Measurements from ENCODE around the gene FOXE1. TPM values are rescaled to one million over a fixed set of nuclear protein-coding genes. Genes with fewer than 3 reads are reported as not detected.

FOXE1 gene
- total RNA-seq: not detected
- polyA plus RNA-seq: under 1 TPM in 1 of 2 donors, not detected in 1; 0.05 TPM
- total RNA-seq: not detected

DNA sequence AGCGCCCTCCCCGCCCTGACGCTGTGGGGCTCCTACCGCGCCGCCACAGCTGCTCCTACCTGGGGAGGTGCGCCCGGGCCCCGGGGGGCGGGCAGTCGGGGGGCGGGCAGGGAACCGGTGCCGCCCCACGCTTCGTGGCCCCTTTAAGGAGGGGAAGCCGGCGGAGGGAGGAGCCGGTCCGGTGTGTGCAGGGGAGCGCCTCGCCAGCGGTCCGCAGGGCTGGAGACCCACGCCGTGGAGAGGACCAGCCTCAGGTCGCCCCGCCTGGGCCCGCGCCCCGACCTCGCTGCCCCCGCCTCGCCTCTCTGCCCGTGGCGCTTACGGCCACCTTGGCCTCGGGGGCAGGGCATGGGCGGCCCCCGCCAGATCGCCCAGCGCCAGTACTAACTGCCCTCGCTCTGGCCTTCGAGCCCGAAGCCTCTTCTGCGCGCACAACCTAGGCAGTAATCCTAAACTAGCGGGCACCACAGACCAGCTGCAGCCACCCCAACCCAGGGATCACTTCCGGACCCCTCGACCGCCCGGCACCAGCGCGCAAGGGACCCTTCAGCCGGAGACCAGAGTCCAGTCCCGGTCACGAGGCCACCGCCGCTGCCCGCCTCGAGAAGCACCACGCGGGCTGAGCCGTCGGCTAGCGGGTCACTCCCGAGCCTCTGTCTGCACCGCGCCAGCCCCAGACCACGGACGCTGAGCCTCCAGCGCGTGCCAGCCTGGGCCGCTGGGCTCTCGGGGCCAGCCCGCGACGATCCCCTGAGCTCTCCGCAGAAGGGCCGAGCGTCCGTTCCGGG, at the start of gene FOXE1:
Gene FOXE1, plus strand, starts transcription at position 171 of the 788 bp plus-strand sequence. CDS start 689 bp downstream, outside the sequence.
- H3K4me1 ChIP-seq (ENCODE audit: control insufficient read depth in 2 of 2, insufficient read depth in 2 of 2, low read length in 2 of 2): peaks cover 5 to 21% of the 10 kb centered on the region in 2 donors
- Mint-ChIP-seq H3K4me1 (peaks cover 9 to 46% (median 29%) of the 10 kb centered on the region in 7 donors), H3K27ac (peak within 1 kb of the TSS in 7 of 9 donors; percentile 1 to 91 (median 70)), H3K4me3 (peak within 1 kb of the TSS; percentile 85 to 93 (median 90)), H3K27me3 (peaks cover 66 to 86% (median 70%) of the 10 kb centered on the region in 5 donors), H3K9me3 (peaks cover 0 to 17% (median 0%) of the 10 kb centered on the region in 11 donors), H3K36me3 (peaks cover 0 to 6% (median 0%) of the 10 kb centered on the region in 5 donors)
- peak; percentile 23 for ATAC-seq
- ChIA-PET POLR2A (no interaction called here), CTCF (interaction anchor here (1.0 kb wide), 1 partner anchor 13 kb away, joined by 3 read pairs; no protein-coding TSS in a partner anchor)
- peak within 1 kb of the TSS; percentile 51 for H3K4me3 ChIP-seq (ENCODE audit: low read length)
- H3K36me3 ChIP-seq (ENCODE audit: control insufficient read depth in 2 of 3, insufficient read depth in 3 of 3, low read length in 3 of 3): no peaks in the 10 kb centered on the region
- H3K27me3 ChIP-seq (ENCODE audit: control insufficient read depth in 2 of 2, insufficient read depth in 2 of 2, low read length in 2 of 2): peaks cover 12 to 54% of the 10 kb centered on the region in 2 donors
- peak in 2 of 9 donors; percentile 16 to 24 for DNase-seq
- intact Hi-C loops (cut with micrococcal nuclease): loop anchor here (5.0 kb wide), 3 partner anchors 49 to 156 kb away; partner anchors contain the start of gene XPA (in 1 of the 2)
- H3K27ac ChIP-seq (ENCODE audit: low read depth, low read length): no peak within 1 kb of the TSS
- H3K9me3 ChIP-seq (ENCODE audit: control insufficient read depth in 2 of 3, low read length in 3 of 3): no peaks in the 10 kb centered on the region

DNA sequence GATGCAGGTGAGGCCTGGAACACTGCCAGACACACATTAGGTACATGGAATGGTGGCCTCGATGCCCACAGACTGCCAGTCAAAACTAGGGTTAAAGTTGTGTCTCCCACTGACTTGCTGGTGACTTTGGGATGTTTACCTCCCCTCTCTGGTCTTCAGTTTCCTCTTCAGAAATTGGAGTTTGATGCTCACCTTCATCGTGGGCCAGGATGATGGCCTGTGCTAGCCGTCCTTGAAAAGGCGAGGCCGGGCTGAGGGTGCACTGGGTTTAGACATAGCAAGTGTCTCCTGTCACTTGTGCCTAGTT, 49.0 kb upstream of the FOXE1 start:
- no peaks in the 10 kb centered on the region for H3K27me3 ChIP-seq (ENCODE audit: control insufficient read depth in 2 of 2, insufficient read depth in 2 of 2, low read length in 2 of 2)
- no peaks in the 10 kb centered on the region for H3K36me3 ChIP-seq (ENCODE audit: control insufficient read depth in 2 of 3, insufficient read depth in 3 of 3, low read length in 3 of 3)
- Mint-ChIP-seq H3K27me3 (peaks cover 4 to 52% (median 21%) of the 10 kb centered on the region in 5 donors), H3K4me3 (peak overlapping the region; percentile 78 to 91 (median 84)), H3K4me1 (peaks cover 0 to 13% (median 9%) of the 10 kb centered on the region in 7 donors), H3K36me3 (peaks cover 0 to 3% (median 0%) of the 10 kb centered on the region in 5 donors), H3K27ac (peak overlapping the region in 5 of 9 donors; percentile 68 to 86 (median 80)), H3K9me3 (no peaks in the 10 kb centered on the region)
- H3K9me3 ChIP-seq (ENCODE audit: control insufficient read depth in 2 of 3, low read length in 3 of 3): no peaks in the 10 kb centered on the region
- ATAC-seq (no peak), DNase-seq (no peak)
- peak overlapping the region; percentile 45 for H3K27ac ChIP-seq (ENCODE audit: low read depth, low read length)
- H3K4me1 ChIP-seq (ENCODE audit: control insufficient read depth in 2 of 2, insufficient read depth in 2 of 2, low read length in 2 of 2): no peaks in the 10 kb centered on the region
- ChIA-PET POLR2A (interaction anchor here (0.6 kb wide), 1 partner anchor 180 kb away, joined by 3 read pairs; no protein-coding TSS in a partner anchor), CTCF (no interaction called here)
- peak overlapping the region; percentile 72 for H3K4me3 ChIP-seq (ENCODE audit: low read length)
- intact Hi-C loops (cut with micrococcal nuclease): loop anchor here (5.0 kb wide), 4 partner anchors 48 to 172 kb away; partner anchors contain the start of genes FOXE1 (in 1 of the 2), NCBP1 (in 1 of the 2), TSTD2 (in 1 of the 2) and XPA (in 1 of the 2)

DNA sequence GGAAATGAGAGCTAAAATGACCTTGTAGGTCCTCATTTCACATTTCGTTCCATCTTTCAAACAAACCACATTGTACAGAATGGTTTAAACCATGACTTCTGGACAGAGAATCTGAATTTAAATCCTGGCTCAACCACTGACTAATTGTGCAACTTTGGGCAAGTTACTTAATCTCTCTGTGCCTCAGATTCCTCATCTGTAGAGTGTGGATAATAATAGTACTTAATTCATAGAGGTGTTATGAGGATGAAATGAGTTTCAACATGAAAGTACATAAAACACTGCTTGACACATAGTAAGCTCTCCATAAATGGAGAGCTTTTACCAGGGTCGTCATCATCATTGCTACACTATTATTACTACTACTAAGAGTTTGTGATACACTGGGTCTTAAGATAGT, 46.3 kb upstream of the FOXE1 start:
- DNase-seq (no peak), ATAC-seq (no peak)
- Mint-ChIP-seq H3K4me1 (peaks cover 0 to 13% (median 9%) of the 10 kb centered on the region in 7 donors), H3K27ac (no peak overlapping the region), H3K4me3 (no peak overlapping the region), H3K36me3 (peaks cover 0 to 3% (median 0%) of the 10 kb centered on the region in 5 donors), H3K27me3 (peaks cover 9 to 42% (median 21%) of the 10 kb centered on the region in 5 donors), H3K9me3 (no peaks in the 10 kb centered on the region)
- ChIA-PET POLR2A (no interaction called here), CTCF (interaction anchor here (0.6 kb wide), 1 partner anchor 21 kb away, joined by 4 read pairs; no protein-coding TSS in a partner anchor)
- H3K36me3 ChIP-seq (ENCODE audit: control insufficient read depth in 2 of 3, insufficient read depth in 3 of 3, low read length in 3 of 3): no peaks in the 10 kb centered on the region
- H3K27me3 ChIP-seq (ENCODE audit: control insufficient read depth in 2 of 2, insufficient read depth in 2 of 2, low read length in 2 of 2): no peaks in the 10 kb centered on the region
- H3K4me1 ChIP-seq (ENCODE audit: control insufficient read depth in 2 of 2, insufficient read depth in 2 of 2, low read length in 2 of 2): no peaks in the 10 kb centered on the region
- intact Hi-C loops (cut with micrococcal nuclease): no loop called here
- no peak overlapping the region for H3K4me3 ChIP-seq (ENCODE audit: low read length)
- no peak overlapping the region for H3K27ac ChIP-seq (ENCODE audit: low read depth, low read length)
- H3K9me3 ChIP-seq (ENCODE audit: control insufficient read depth in 2 of 3, low read length in 3 of 3): no peaks in the 10 kb centered on the region

DNA sequence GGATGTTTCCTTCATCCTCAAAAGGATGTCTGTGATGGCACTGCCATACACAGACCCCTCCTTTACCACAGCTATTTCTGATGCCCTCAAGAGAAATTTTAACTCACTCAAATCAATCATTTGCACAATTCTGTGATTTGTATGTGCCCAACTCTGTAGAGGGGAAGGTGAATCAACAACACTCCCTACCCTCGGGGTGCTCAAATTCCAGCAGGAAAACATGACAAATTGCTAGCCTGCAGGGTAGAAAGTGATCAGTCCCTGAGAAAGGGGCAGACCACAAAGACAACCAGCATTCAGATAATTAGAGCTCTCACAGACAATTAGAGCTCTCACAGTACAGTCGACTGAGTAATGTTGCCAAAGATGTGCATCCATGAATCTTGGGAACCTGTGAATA, 45.3 kb upstream of the FOXE1 start:
- no peaks in the 10 kb centered on the region for H3K27me3 ChIP-seq (ENCODE audit: control insufficient read depth in 2 of 2, insufficient read depth in 2 of 2, low read length in 2 of 2)
- no peak overlapping the region for H3K27ac ChIP-seq (ENCODE audit: low read depth, low read length)
- peaks cover 9 to 39% (median 19%) of the 10 kb centered on the region in 5 donors for H3K27me3 Mint-ChIP-seq
- CTCF ChIA-PET: no interaction called here
- no peaks in the 10 kb centered on the region for H3K9me3 ChIP-seq (ENCODE audit: control insufficient read depth in 2 of 3, low read length in 3 of 3)
- no peak overlapping the region for H3K4me3 Mint-ChIP-seq
- H3K36me3 Mint-ChIP-seq: peaks cover 0 to 3% (median 0%) of the 10 kb centered on the region in 5 donors
- H3K4me1 Mint-ChIP-seq: peaks cover 0 to 9% (median 6%) of the 10 kb centered on the region in 7 donors
- intact Hi-C loops (cut with micrococcal nuclease): no loop called here
- no peak overlapping the region for H3K4me3 ChIP-seq (ENCODE audit: low read length)
- no peaks in the 10 kb centered on the region for H3K4me1 ChIP-seq (ENCODE audit: control insufficient read depth in 2 of 2, insufficient read depth in 2 of 2, low read length in 2 of 2)
- ATAC-seq (no peak), DNase-seq (no peak)
- H3K27ac Mint-ChIP-seq: no peak overlapping the region
- H3K36me3 ChIP-seq (ENCODE audit: control insufficient read depth in 2 of 3, insufficient read depth in 3 of 3, low read length in 3 of 3): no peaks in the 10 kb centered on the region
- POLR2A ChIA-PET: no interaction called here
- no peaks in the 10 kb centered on the region for H3K9me3 Mint-ChIP-seq

DNA sequence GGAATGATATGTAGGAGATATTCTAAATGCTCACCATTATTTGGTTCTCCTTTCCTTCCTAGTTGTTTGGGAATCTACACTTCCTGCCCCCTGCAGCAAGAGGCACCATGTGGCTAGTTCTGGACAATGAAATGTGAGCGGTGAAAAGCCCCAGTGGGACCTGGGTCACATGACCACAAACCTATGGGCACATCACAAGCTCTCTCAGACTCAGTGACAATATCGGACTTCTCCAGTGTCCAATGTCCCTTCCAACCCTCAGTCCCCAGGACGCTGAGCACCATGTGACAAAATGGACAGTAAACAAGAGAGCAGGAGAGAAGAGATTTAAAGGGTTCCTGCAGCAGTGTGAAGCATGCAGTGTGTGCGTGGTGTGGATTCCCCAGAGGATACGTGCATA, 44.6 kb upstream of the FOXE1 start:
- no peak overlapping the region for H3K27ac Mint-ChIP-seq
- DNase-seq (no peak), ATAC-seq (no peak)
- intact Hi-C loops (cut with micrococcal nuclease): no loop called here
- H3K9me3 Mint-ChIP-seq: peaks cover 0 to 5% (median 0%) of the 10 kb centered on the region in 11 donors
- peaks cover 9 to 36% (median 19%) of the 10 kb centered on the region in 5 donors for H3K27me3 Mint-ChIP-seq
- Histone ChIP-seq H3K4me3 (ENCODE audit: low read length) (no peak overlapping the region), H3K4me1 (ENCODE audit: control insufficient read depth in 2 of 2, insufficient read depth in 2 of 2, low read length in 2 of 2) (no peaks in the 10 kb centered on the region), H3K9me3 (ENCODE audit: control insufficient read depth in 2 of 3, low read length in 3 of 3) (no peaks in the 10 kb centered on the region), H3K27me3 (ENCODE audit: control insufficient read depth in 2 of 2, insufficient read depth in 2 of 2, low read length in 2 of 2) (no peaks in the 10 kb centered on the region), H3K27ac (ENCODE audit: low read depth, low read length) (no peak overlapping the region), H3K36me3 (ENCODE audit: control insufficient read depth in 2 of 3, insufficient read depth in 3 of 3, low read length in 3 of 3) (no peaks in the 10 kb centered on the region)
- CTCF ChIA-PET: no interaction called here
- no peaks in the 10 kb centered on the region for H3K36me3 Mint-ChIP-seq
- POLR2A ChIA-PET: no interaction called here
- no peak overlapping the region for H3K4me3 Mint-ChIP-seq
- H3K4me1 Mint-ChIP-seq: peaks cover 0 to 6% (median 5%) of the 10 kb centered on the region in 7 donors

DNA sequence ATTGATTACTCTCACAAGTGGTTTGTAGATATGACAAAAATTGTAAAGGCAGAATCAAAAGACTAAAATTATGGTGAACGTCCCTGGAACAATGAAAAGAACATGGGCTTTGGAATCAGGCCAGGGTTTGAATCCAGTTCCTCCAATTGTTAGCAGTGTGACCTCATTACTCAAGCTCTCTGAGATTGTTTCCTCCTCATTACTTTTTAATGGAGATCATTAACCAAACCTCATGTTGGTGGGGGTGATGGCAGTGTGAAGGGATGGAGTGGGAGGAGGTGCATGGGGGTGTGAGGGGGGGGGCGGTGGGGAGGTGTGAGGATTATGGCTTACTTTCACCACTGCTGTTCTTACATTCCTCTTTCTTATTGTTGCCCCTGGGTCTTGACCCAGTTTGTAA, 44.1 kb upstream of the FOXE1 start:
- intact Hi-C loops (cut with micrococcal nuclease): no loop called here
- POLR2A ChIA-PET: no interaction called here

More for the DNA sequence above, 44.1 kb upstream of the FOXE1 start:
- ATAC-seq: no peak
- Mint-ChIP-seq H3K9me3 (peaks cover 0 to 6% (median 0%) of the 10 kb centered on the region in 11 donors), H3K4me1 (peaks cover 0 to 4% (median 3%) of the 10 kb centered on the region in 7 donors), H3K4me3 (no peak overlapping the region), H3K36me3 (no peaks in the 10 kb centered on the region), H3K27me3 (peaks cover 9 to 40% (median 19%) of the 10 kb centered on the region in 5 donors), H3K27ac (no peak overlapping the region)
- CTCF ChIA-PET: no interaction called here
- Histone ChIP-seq H3K27ac (ENCODE audit: low read depth, low read length) (no peak overlapping the region), H3K36me3 (ENCODE audit: control insufficient read depth in 2 of 3, insufficient read depth in 3 of 3, low read length in 3 of 3) (no peaks in the 10 kb centered on the region), H3K4me1 (ENCODE audit: control insufficient read depth in 2 of 2, insufficient read depth in 2 of 2, low read length in 2 of 2) (no peaks in the 10 kb centered on the region), H3K4me3 (ENCODE audit: low read length) (no peak overlapping the region), H3K27me3 (ENCODE audit: control insufficient read depth in 2 of 2, insufficient read depth in 2 of 2, low read length in 2 of 2) (no peaks in the 10 kb centered on the region), H3K9me3 (ENCODE audit: control insufficient read depth in 2 of 3, low read length in 3 of 3) (no peaks in the 10 kb centered on the region)
- no peak for DNase-seq
